ENCODE measurements around the gene AP1B1.
A peak's percentile ranks its signal among the peaks of the same experiment; 100 is the strongest.

AP1B1 gene

DNA sequence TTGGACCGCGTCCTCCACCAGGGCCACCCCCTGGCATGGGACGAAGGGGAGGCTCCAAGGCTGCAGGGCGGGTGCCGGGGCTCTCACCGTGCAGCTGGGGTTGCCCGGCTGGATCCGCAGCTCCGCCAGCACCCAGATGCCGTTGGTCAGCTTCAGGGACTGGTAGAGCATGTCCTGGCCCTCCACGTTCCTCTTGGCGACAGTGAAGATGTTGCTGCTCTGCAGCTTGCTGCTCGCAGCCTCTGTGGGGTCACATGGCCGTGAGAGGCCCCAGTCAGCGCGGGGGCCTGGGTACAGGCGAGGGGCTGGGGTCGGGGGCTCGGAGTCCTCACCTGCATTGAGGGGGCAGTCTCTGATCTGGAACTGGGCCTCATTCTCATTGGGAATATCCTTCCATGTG, 58.1 kb downstream of the AP1B1 start:
- no peak for DNase-seq

DNA sequence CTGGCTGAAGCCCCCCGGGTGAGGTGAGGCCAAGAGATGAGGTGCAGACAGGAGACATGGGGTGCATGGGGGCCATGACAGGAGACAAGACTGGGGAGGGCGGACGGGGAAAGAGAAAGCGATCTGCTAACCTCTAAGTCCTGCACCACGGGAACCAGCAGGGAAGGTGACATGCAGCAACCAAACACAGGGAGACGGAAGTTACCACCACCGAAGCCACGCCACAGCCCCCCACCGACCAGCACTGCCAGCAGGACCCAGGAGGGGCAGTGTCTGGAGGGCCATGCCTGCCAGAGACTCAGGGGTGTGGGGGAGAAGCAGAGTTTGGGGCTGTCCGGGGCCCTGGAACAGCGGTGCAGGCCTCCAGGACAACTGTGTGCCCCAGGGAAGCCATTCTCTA, 58.8 kb downstream of the AP1B1 start:
- no peak for DNase-seq

DNA sequence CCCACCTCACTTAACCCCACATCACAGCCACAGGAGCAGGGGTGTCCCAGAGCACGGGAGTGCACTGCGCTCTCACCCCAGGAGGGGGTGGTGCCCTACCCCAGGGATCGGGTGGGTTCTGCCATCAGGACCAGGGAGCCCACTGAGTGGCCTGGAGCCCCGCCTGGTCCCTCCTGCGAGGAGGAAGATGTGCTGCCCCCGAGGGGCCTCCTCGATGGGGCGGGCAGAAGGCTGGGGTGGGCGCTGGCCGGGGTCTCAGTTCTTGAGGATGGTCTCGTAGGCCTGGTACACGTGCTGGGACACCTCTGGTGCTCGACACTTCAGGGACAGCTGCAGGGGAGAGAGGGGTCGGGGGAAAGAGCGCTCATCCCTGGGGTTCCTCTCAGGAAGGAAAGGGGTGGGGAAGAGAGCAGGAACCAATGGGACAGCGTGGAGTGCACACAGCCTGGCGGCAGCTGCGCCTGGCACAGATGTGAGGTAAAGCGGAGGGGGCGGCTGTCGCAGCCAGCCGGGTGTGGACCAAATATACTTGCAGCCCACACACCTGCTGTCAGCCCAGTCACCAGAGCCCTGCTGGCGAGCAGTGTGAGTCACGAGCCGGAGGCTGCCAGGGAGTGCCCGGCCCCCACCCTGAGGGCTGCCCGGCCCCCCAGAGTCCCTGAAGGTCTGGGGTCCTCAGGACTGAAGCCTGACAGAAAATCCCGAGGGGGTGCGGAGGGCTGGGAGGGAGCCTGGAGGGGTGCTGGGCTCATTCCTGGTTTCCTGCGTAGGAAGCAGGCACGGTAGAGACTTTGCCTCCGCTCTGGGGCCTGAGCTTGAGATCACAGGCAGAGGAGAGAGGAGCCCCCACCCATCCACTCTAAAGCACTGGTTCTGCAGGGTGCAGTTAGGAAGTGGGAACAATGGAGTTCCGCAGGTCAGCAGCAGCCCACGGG, 59.5 kb downstream of the AP1B1 start:
- no peak for DNase-seq

DNA sequence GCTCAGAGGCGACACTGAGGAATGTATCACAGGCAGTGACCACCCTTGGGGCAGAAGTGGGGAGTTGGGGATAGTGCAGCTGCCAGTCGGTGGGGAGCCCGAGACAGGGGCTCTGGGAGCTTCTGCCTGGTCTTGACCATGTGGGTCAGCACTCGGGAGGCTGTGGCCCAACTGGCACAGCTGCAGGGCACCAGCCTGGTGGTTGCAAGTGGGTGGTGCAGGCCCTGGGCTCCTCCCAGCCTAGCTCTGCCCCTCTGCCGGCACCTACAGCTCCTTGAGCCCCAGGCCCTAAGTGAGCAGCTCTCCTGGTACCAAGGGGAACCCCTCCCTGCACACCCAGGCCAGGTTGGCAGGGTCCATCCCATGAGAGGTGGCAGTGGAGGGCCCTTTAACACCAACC, 60.3 kb downstream of the AP1B1 start:
- no peak for DNase-seq

DNA sequence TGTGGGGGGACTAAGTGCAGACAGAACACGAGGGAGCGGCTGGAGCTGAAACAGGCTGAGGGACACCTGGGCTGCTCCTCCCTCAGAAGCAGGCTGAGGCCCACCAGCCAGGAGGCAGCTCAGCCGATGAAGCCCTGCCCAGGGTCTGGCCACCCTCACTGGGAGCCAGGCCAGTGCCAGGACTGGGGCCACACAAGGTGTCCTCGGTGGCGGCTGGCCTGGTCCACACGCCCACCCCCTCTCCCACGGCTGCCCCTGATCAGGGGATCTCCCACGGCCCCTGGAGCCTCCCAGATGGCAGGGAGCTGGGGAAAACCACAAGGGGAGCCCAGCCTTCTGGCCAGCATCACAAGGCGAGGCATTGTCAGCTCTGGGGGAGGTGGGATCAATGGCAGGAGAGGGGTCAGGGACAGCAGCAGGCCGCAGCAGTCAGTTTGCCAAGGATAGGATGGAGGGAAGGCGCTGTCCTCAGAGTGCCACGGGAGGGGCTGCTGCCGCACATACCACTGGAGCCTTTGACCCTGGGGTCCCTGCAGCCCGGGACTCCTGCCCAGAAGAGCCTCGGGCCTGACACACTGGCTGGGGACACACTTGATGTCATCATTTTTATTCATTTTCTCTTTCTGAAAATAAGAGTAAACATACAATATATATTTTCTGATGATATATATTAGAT, 61.1 kb downstream of the AP1B1 start:
- no peak for DNase-seq

DNA sequence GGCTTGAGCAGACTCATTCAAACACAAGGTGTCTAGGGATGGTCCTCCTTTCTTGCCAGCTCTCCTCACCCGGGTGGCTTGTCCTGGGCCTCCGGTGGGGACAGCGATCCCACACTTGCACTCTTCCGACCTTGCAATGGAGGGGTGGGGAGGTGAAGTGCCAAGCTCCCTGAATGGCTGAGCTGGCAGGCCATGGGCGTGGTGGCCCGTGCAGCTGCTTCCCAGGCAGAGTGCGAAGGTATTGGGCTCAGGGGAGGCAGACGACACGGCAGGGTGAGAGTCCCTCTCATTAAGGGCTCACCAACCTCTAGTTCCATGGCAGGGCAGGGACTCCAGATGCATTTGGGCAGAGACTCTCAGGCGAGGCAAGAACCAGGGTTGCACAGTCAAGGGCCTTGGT, 61.9 kb downstream of the AP1B1 start:
- DNase-seq = no peak

DNA sequence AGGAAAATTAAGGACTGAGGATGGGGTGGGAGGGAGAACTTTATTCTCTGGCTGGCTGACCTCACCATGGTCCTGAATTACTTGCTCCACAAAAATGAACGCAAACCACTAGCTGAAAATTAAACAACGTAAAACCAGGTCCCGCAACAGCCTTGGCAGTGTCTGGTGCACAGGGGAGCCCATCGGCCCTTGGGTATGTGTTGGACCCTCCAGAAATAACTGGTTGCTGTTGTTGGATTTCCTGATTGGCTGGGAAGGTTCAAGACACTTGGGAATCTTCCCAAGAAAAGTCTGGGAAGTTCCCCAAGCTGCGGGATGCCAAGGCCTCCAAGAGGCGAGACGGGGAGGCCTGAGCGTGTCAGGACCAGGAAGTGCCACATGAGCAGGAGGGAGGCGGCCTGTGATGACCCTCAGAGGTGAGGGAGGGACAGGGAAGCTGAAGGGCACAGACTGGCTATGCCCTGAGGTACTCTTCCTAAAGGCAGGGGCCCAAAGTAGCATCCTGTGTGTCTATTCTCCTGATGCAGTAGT, 62.5 kb downstream of the AP1B1 start:
- no peak for DNase-seq

DNA sequence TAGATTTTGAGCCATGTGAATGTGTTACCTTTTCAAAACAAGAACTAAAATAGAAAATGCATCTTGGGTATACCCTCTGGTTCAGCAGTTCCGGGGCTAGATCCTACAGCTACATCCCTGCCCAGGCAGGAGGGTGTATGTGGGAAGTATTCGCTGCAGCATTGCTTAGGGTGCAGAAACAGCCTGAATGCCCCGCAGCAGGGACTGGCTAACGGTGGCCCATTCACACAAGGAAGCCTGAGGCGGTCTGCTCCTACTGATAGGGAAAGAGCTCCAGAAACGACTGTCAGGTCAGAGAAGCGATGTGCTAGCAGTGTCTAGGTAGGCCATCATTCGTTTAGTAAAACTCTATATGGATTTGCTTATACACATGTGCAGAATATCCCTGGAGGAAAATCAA, 63.0 kb downstream of the AP1B1 start:
- no peak for DNase-seq

DNA sequence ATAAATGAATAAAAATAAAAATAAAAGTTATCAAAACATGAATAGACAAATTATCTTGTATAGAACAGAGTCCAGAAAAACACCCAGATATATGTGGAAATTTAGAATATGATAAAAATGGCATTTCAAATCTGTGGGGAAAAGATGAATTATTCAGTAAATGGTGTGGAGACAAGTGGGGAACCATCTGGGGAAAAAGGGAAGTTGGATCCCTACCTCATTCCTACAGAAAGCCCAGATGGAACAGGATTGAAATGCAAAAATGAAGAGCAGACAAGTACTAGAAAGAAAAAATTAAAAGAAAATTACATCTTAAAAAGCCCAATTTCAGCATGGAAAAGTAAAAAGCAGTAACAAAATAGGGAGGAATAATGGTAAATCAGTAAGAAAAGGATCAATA, 64.7 kb downstream of the AP1B1 start:
- DNase-seq = no peak

DNA sequence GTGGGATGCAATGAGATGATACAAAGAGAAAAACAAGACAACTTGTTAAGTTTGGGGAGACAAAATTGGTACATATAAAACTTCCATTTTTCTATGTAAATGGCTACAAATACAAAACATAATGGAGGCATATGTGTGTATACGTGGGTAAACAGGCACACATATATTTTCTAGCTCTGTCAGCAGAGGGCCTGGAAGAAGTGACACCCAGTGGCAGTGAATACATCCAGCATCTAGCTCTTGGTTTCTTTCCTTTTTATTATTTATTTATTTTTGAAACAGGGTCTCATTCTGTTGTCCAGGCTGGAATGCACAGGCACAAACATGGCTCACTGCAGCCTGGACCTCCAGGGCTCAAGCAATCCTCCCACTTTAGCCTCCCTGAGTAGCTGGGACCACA, 67.8 kb downstream of the AP1B1 start:
- no peak for DNase-seq

DNA sequence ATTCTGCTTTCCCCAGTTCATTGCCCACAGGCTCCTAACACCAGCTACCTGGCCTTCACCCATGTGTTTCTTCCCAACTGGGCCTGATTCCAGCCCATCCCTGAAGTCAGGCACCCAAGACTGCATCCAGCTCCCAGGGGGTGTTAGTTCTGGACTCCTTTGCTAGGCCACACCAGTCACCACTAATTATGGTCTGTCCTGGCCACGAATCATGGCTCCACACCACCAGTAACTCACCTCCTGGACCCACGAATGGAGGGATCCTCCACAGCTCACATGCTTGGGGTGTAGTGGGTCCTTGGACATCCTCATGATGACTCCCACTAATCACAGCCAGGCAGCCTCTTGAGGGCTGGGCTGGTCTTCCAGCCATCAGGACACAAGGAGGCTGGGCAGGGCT, 69.3 kb downstream of the AP1B1 start:
- no peak for DNase-seq

DNA sequence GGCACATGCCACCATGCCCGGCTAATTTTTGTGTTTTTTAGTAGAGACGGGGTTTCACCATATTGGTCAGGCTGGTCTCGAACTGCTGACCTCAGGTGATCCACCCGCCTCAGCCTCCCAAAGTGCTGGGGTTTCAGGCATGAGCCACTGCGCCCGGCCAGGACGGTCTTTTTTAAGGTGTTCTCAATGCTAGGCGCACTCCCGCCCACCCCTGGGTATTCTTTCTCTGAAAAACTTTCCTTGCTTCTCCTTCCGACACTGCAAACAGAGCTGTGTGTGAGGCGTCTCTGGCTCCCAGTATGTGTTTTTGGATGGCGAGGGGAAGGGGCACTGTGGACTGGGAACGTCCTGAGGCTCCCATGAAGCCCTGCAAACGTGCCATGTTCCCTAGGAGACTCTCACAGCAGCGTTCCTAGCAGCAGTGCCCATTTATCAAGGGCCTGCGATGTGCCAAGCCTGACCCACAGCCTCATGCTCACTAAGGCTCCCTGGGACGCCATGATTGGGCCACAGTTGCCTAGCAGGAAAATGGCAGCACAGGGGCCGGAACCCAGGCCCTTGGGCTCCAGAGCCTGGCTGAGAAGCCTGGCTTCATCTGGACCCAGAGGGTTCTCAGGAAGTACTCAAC, 70.4 kb downstream of the AP1B1 start:
- no peak for DNase-seq

DNA sequence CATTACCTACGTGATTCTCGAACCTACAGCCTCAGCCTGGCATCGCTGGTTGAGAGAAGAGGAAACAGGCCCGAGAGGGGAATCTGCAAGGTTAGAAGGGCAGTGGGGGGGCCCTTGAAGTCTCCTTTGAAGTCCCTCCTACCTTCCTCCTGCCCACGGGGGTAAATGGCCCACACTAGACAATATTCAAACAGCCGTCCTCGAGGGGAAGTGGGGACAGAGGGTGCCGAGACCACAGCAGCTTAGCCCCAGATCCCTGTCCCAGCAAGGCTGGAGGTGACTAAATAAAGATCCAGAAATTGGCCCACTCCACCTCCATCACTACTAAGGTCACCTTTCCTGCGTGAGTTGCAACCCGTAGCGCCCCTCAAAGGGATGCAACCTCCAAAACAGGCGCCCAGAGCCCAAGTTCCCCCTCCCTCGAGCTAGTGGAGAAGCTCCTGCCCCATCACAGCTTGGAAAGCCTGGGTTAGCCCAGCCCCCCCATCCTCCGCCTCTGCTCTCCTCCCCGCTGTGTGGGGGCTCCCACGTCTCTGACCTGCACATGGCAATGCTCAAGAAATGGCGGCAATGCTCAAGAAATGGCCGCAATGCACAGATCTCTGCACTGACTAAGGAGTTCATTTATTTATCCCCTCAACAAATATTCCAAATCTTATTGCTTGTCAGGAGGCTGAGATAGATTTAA, 72.1 kb downstream of the AP1B1 start:
- no peak for DNase-seq

DNA sequence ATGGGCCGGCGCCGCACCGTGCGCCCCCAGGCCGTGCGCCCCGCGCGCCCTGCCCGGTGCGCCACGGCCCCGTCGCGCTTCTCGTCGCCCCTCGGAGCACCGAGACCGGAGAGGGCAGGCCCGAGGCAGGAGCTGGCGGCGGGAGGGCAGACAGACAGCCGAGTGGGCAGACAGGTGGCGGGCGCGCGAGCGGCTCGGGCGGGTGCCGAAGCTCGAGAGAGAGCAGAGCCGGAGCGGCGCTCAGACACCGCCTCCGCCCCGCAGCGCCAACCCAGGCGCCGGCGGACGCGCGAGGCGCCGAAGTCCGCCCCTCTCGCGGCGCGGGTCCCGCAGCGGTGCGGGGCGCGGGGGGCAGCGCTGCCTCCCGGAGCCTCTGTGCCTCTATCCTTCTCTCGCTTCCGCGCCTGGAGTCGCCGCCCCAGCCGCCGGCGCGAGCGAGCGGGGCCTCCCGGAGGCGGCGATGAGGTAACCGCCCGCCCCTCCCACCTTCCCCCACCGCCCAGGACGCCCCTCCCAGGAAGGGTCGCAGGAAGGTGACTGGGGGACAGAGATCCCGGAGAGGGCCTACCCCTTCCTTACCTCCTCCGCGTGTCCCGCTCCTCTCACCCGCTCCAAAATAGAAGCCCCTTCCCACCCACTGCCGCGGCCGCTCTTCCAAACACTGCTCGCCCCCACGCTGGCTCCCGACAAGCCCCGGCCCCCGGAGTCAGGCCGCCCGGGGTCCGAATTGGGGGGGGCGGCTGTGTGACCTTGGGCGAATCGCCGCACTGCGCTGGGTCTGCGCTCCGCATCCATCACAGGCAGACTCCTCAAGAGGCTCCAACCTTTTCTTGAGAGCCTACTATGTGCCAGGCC, 72.9 kb downstream of the AP1B1 start, which contains the start of gene RASL10A:
TSS of gene RASL10A (minus strand) at position 412 of the 855 bp plus-strand sequence. CDS start 451 bp downstream, outside the sequence.
- peak; percentile 59 for DNase-seq

DNA sequence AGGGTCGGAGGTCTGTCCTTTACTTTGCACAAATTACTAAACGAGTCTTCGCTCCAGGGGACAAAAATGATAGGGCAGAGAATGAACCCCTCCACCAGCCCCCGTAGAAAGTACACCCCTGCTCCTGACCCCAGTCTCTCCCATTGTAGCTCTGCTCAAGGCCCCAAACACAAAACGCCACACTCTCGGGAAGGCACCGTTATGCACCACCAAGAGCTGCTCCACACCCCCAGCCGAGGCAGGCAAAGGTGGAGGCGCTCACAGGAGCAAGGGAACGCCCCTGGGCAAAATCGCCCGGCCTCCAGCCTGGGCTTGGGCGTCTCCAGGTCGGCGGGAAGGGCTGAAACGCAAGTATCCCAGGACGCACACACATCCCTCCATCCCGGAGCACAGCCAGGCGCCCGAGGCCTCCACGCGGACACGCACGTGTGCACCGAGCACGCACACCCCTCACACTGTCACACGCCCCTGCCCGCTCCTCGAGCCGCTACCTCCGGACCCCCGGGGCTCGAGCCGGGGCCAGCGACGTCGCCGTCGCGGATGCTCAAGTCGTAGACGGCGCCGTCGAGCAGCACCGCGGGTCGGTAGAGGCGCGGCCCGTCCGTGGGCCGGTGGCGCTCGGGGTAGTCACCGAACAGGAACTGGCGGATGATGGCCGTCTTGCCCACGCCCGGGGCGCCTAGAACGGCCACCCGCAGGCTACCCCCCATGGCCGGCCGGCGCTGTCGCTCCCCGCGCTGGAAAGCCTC, 73.7 kb downstream of the AP1B1 start:
- DNase-seq = peak; percentile 42

DNA sequence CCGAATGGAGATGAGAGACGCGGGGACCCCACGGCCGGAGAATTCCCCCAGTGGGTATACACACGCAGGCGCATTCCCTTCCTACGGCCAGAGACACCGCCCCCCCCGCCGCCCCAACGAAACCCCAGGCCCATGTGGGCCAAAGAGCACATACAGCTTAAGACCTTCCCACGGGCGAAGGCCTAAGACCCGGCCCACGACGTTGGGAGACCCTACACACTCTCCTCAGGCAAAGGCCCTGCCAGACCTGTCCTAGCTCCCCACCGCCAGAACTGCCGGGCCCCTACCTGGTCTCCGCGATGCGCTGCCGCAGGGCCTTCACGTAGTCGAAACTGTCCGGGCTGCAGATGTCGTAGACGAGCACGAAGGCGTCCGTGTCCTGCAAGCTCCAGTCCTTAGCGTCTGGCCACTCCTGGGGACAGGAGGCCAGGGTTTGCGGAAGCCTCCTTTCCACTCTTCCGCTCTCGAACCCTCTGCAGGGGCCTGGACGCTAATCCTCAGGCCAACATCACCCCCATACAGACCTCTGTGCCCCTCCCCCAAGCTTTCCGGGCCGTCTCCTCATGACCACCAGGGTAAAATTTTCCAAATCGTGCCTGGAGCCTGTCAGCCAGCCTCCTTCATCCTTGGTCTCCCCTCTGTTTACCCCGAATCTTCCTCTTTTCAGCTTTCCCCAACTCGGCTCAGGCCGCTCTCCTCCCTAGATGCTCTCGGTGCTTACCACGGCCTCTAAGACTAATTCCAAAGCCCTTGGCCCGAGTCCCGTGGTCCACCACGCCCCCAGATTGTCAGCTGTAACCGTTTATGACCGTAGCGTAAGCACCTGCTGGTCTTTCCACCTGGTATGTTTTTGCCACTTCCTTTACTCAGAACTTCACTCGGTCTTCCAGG, 74.5 kb downstream of the AP1B1 start:
- DNase-seq = peak; percentile 43

DNA sequence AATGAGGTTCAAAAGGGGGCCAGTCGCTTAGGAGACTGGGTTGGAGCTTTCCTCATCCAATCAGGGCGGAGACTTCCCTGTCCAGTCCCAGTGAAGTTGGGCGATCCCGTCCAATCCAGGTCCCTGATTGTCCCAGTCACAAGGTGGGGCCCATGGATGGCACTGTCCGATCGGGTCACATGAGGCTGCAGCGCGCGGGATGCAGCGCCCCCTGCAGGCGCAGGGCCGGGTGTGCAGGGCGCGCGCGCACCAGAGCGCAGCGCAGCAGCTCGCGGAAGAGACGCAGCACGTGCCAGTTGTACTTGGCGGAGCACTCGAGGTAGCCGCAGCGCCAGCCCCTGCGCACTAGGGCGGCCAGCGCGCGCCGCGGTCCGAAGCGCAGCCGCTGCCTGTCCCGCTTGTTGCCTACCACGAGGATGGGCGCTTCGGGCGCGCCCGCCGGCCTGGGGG, 75.2 kb downstream of the AP1B1 start:
- DNase-seq = peak; percentile 77

DNA sequence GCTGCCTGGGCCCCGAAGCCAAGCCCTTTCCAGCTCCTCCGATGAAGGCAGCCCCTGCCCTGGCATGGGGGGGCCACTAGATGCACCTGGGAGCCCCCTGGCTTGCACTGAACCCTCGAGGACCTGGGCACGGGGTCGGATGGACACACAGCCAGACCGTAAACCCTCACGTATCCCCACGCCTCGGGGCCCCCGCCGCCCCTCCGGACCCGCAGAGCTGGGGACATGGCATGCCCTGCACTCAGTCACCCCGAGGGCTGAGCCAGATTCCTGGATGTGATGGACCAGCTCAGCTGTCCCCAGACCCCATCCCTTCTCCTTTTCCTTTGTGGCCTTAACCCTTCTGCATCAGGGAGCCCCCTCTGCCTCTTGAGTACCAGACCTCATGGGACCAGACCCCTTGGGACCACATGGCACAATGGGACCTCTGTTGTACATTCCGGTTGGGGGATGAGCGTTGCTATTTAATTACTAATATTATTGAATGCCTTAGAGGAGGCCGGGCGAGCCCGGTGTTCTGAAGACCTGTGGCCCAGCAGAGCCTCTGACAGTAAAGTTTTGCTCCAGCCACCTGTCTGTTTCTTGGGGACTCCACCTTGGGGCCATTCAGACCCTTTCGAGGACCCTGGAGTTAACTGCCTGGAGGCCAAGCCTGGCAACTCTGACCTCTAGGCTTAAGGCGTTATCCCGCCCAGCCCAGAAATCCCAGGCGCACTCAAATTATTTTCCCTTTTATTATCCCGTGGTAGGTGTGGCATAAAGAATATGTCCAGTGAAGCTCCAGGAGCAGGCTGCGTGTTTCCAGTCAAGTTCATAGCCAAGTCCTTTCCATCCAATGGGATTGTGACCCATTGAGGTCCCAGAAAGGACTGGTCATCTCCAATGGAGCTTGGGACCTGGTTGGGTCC, 75.9 kb downstream of the AP1B1 start:
- DNase-seq = no peak
